ENCODE measurements around the gene SNCA. TPM values are rescaled to one million over a fixed set of nuclear protein-coding genes. Genes with fewer than 3 reads are reported as not detected.

SNCA gene
- total RNA-seq, 1 experiment from 2014 or later, result 6.0 TPM

DNA sequence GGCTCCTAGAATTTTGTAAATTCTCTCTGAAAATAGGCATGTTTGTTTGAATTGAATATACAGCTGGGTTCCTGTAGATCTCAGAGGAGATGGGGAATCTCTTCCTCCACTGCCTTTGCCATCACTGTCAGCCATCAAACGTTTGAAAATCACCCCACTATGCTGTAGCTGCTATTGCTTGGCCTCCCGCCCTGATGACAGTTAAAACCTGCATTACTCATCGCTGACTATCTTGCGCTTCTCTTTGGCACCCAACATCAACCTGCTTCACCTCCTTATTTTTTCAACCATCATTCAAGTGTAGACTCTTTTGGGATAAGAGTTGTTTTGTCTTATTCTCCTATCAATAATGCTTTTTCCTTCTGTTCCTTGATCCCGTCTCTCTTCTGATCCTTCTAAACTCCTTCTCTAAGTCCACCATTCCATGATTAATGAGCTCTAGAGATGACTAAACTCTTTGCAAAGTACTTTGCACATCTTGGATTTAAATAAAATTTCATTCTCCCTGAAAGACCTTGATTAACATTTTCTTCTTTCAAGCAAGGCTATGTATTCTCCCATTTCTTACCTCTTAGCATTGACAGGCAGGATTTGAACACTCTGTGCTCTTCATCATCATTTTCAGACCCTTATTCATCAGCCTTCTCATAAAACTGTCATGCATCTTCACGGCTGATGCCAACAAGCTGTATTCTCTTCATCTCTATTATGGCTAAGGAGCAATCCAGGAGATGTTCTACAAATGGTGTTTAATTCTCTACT is 133.0 kb downstream of the SNCA start:
- TF ChIP-seq, protein P1, sequence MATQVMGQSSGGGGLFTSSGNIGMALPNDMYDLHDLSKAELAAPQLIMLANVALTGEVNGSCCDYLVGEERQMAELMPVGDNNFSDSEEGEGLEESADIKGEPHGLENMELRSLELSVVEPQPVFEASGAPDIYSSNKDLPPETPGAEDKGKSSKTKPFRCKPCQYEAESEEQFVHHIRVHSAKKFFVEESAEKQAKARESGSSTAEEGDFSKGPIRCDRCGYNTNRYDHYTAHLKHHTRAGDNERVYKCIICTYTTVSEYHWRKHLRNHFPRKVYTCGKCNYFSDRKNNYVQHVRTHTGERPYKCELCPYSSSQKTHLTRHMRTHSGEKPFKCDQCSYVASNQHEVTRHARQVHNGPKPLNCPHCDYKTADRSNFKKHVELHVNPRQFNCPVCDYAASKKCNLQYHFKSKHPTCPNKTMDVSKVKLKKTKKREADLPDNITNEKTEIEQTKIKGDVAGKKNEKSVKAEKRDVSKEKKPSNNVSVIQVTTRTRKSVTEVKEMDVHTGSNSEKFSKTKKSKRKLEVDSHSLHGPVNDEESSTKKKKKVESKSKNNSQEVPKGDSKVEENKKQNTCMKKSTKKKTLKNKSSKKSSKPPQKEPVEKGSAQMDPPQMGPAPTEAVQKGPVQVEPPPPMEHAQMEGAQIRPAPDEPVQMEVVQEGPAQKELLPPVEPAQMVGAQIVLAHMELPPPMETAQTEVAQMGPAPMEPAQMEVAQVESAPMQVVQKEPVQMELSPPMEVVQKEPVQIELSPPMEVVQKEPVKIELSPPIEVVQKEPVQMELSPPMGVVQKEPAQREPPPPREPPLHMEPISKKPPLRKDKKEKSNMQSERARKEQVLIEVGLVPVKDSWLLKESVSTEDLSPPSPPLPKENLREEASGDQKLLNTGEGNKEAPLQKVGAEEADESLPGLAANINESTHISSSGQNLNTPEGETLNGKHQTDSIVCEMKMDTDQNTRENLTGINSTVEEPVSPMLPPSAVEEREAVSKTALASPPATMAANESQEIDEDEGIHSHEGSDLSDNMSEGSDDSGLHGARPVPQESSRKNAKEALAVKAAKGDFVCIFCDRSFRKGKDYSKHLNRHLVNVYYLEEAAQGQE (IDR thresholded peaks at IDR 0.05; ENCODE audit: insufficient read depth in 1 of 2, low read depth in 2 of 2, low read length in 1 of 2), result no peak
- TF ChIP-seq TCF7L2 (IDR thresholded peaks at IDR 0.05; ENCODE audit: low read depth, low read length) (no peak), SIN3A (IDR thresholded peaks at IDR 0.05; ENCODE audit: borderline replicate concordance, insufficient read depth, low read depth, low read length) (no peak), POLR2AphosphoS5 (IDR thresholded peaks at IDR 0.05; ENCODE audit: low read depth, low read length) (no peak)
- Histone ChIP-seq H3K27ac (ENCODE audit: low read length) (no peak overlapping the region), H3K4me1 (ENCODE audit: control insufficient read depth, insufficient read depth, low read length) (no peaks in the 10 kb centered on the region), H3K27me3 (ENCODE audit: control insufficient read depth, insufficient read depth, low read length) (no peaks in the 10 kb centered on the region), H3K9me3 (ENCODE audit: control insufficient read depth, insufficient read depth, low read depth, low read length) (no peaks in the 10 kb centered on the region), H3K4me3 (ENCODE audit: low read depth in 2 of 2, low read length in 2 of 2) (no peak overlapping the region), H3K36me3 (ENCODE audit: control insufficient read depth, insufficient read depth, low read length) (no peaks in the 10 kb centered on the region)
- ATAC-seq (no peak), DNase-seq (ENCODE audit: low read depth, low spot score) (no peak)
- in situ Hi-C loops (cut with HindIII; ENCODE audit: low pct_unique_long_range_greater_than_20kb, low sequenced_read_pairs), result no loop called here
- CTCF ChIA-PET, result interaction anchor here (0.7 kb wide), 1 partner anchor 539 kb away, joined by 4 read pairs; no protein-coding TSS in a partner anchor
- POLR2A ChIA-PET, result no interaction called here
- no TSS peak for BruUV-seq (replicated peaks)
- intact Hi-C loops (cut with micrococcal nuclease; ENCODE audit: unreplicated experiment), result no loop called here

DNA sequence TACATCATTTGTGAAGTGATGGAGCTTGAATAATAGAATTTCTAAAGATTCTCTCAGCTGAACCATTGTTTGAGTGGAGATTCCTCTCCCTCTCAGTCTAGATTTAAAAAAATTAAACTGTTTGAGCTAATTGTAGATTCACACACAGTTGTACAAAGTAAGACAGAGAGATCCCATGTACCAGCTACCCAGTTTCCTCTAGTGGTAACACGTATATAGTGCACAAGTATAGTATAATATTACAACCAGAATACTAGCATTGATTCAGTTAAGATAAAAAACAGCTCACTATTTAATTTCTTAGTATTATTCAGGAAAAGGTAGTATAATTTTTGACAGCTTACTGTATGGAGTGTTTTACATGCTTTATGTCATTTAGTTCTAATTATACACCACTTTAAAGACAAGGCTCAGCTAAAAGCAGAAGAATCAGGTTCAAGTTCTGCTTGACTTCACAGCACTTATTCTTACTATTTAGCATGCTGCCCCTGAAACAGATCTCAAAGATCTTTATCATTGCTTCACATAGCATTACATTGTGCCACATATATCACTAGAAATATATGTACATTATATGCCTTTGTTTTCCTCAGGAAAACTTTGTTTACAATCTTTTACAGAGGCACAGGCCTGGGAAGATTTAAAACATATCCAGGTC is 136.1 kb downstream of the SNCA start:
- no peaks in the 10 kb centered on the region for H3K36me3 ChIP-seq (ENCODE audit: control insufficient read depth, insufficient read depth, low read length)
- BruUV-seq (replicated peaks), result no TSS peak
- ATAC-seq (no peak), DNase-seq (ENCODE audit: low read depth, low spot score) (no peak)
- no peaks in the 10 kb centered on the region for H3K27me3 ChIP-seq (ENCODE audit: control insufficient read depth, insufficient read depth, low read length)
- intact Hi-C loops (cut with micrococcal nuclease; ENCODE audit: unreplicated experiment), result no loop called here
- in situ Hi-C loops (cut with HindIII; ENCODE audit: low pct_unique_long_range_greater_than_20kb, low sequenced_read_pairs), result no loop called here
- H3K9me3 ChIP-seq (ENCODE audit: control insufficient read depth, insufficient read depth, low read depth, low read length), result no peaks in the 10 kb centered on the region
- no peak for TF ChIP-seq POLR2AphosphoS5 (IDR thresholded peaks at IDR 0.05; ENCODE audit: low read depth, low read length)
- H3K4me1 ChIP-seq (ENCODE audit: control insufficient read depth, insufficient read depth, low read length), result no peaks in the 10 kb centered on the region
- H3K27ac ChIP-seq (ENCODE audit: low read length), result no peak overlapping the region
- no peak overlapping the region for H3K4me3 ChIP-seq (ENCODE audit: low read depth in 2 of 2, low read length in 2 of 2)
- POLR2A ChIA-PET, result no interaction called here
- CTCF ChIA-PET, result no interaction called here

DNA sequence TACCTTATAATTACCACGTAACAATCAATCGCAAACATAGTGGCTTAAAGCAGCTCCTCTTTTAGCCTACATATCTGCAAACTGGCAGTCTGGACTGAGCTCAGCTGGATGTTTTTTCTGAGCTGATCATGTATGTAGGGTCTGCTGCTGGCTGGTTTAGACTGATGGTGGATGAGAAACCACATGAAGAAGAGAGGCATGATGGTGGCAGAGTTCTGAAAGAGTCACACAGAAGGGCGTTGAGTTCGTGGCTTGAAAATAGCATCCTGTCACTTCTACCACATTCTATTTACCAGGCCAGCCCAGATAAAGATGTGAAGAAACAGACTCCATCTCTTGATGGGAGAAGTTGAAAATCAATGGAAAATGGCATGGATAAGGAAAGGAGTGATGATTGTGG is 151.3 kb downstream of the SNCA start:
- no peaks in the 10 kb centered on the region for H3K27me3 ChIP-seq (ENCODE audit: control insufficient read depth, insufficient read depth, low read length)
- no peaks in the 10 kb centered on the region for H3K36me3 ChIP-seq (ENCODE audit: control insufficient read depth, insufficient read depth, low read length)
- DNase-seq (ENCODE audit: low read depth, low spot score) (no peak), ATAC-seq (no peak)
- intact Hi-C loops (cut with micrococcal nuclease; ENCODE audit: unreplicated experiment) (no loop called here), in situ Hi-C loops (cut with HindIII; ENCODE audit: low pct_unique_long_range_greater_than_20kb, low sequenced_read_pairs) (no loop called here)
- no peak for TF ChIP-seq SIN3A (IDR thresholded peaks at IDR 0.05; ENCODE audit: borderline replicate concordance, insufficient read depth, low read depth, low read length)
- TF ChIP-seq, protein P1 (IDR thresholded peaks at IDR 0.05; ENCODE audit: insufficient read depth in 1 of 2, low read depth in 2 of 2, low read length in 1 of 2), result no peak
- TF ChIP-seq, protein P2, sequence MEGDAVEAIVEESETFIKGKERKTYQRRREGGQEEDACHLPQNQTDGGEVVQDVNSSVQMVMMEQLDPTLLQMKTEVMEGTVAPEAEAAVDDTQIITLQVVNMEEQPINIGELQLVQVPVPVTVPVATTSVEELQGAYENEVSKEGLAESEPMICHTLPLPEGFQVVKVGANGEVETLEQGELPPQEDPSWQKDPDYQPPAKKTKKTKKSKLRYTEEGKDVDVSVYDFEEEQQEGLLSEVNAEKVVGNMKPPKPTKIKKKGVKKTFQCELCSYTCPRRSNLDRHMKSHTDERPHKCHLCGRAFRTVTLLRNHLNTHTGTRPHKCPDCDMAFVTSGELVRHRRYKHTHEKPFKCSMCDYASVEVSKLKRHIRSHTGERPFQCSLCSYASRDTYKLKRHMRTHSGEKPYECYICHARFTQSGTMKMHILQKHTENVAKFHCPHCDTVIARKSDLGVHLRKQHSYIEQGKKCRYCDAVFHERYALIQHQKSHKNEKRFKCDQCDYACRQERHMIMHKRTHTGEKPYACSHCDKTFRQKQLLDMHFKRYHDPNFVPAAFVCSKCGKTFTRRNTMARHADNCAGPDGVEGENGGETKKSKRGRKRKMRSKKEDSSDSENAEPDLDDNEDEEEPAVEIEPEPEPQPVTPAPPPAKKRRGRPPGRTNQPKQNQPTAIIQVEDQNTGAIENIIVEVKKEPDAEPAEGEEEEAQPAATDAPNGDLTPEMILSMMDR (IDR thresholded peaks at IDR 0.05), result no peak
- TF ChIP-seq POLR2AphosphoS5 (IDR thresholded peaks at IDR 0.05; ENCODE audit: low read depth, low read length), result no peak
- no peak for TF ChIP-seq TCF7L2 (IDR thresholded peaks at IDR 0.05; ENCODE audit: low read depth, low read length)
- ChIA-PET POLR2A (no interaction called here), CTCF (no interaction called here)
- H3K4me3 ChIP-seq (ENCODE audit: low read depth in 2 of 2, low read length in 2 of 2), result no peak overlapping the region
- no peaks in the 10 kb centered on the region for H3K9me3 ChIP-seq (ENCODE audit: control insufficient read depth, insufficient read depth, low read depth, low read length)
- no peak overlapping the region for H3K27ac ChIP-seq (ENCODE audit: low read length)
- no peaks in the 10 kb centered on the region for H3K4me1 ChIP-seq (ENCODE audit: control insufficient read depth, insufficient read depth, low read length)
- BruUV-seq (replicated peaks), result no TSS peak

Data from Panc1 (cell line).